Uterus (tissue), 4 donors: Measurements from ENCODE around the gene TMEM131L. TPM values are rescaled to one million over a fixed set of nuclear protein-coding genes. Genes with fewer than 3 reads are reported as not detected.

Experiments
- DNase-seq, 2 donors: peaks; one replicate each; pipeline ENCODE4 v3.0.0-alpha.2; 2019 to 2020
- H3K27ac ChIP-seq, 2 donors: fragments of 200-600 bp; sonication (generic); 1 replicate in 1 of 2; 2 replicates in 1 of 2; pipeline ENCODE4 v1.5.1; 2016 to 2018
- H3K27me3 ChIP-seq, 2 donors: fragments of 200-600 bp; sonication (generic); one replicate each; pipeline ENCODE4 v1.5.1; 2018 to 2019; ENCODE audit warnings: control low read depth in 1 of 2
- H3K36me3 ChIP-seq, 2 donors: fragments of 200-600 bp; sonication (generic); one replicate each; pipeline ENCODE4 v1.5.1; 2019; ENCODE audit warnings: control low read depth in 1 of 2
- H3K4me1 ChIP-seq, 2 donors: fragments of 200-600 bp; sonication (generic); one replicate each; pipeline ENCODE4 v1.5.1; 2018 to 2019; ENCODE audit warnings: control low read depth in 1 of 2
- H3K4me3 ChIP-seq, 2 donors: fragments of 200-600 bp; sonication (generic); 1 replicate in 1 of 2; 2 replicates in 1 of 2; pipeline ENCODE4 v1.5.1; 2018 to 2019; ENCODE audit warnings: mild to moderate bottlenecking in 1 of 2
- H3K9me3 ChIP-seq, 2 donors: fragments of 200-600 bp; sonication (generic); one replicate each; pipeline ENCODE4 v1.5.1; 2019; ENCODE audit warnings: control low read depth in 1 of 2
- CTCF ChIP-seq, 4 experiments: fragments of 200-600 bp in 2 of 4; fragments of 450-650 bp in 2 of 4; sonication (generic) in 2 of 4; IDR thresholded peaks; one replicate each; pipeline ENCODE4 v1.5.1; 2016 to 2019; ENCODE audit warnings: antibody characterized with exemption in 4 of 4, mild to moderate bottlenecking in 2 of 4, moderate library complexity in 1 of 4
- POLR2A ChIP-seq, 2 donors: fragments of 450-650 bp; IDR thresholded peaks; one replicate each; pipeline ENCODE4 v1.6.1; 2016; ENCODE audit warnings: antibody characterized with exemption in 2 of 2, mild to moderate bottlenecking in 1 of 2, moderate library complexity in 1 of 2
- intact Hi-C: fragments of 100-400 bp; cut with DNase I; formaldehyde crosslinking; loops from one replicate; pipeline ENCODE4 v1.15.1; 2023; ENCODE audit warnings: low total_unique reads
- total RNA-seq, 4 donors: library from RNA; depleted of rRNA in 3 of 4; stranded (reverse); fragments of >200 nt in 3 of 4; gene quantifications; one replicate each; pipeline versions ENCODE4 v1.1.0 to v1.2.4, GENCODE V29; 2014 to 2023
- donor health status: DM: yes; HTN: yes; CAD: no.

The TMEM131L gene
- total RNA-seq, 4 donors from 2014 or later, result 2.4 to 49.6 (median 18.0) TPM

GRCh38 chr4:153428941-153429475 is 37.2 kb upstream of the TMEM131L start:
- no peaks in the 10 kb centered on the region for H3K9me3 ChIP-seq
- no peak overlapping the region for H3K4me3 ChIP-seq
- no peaks in the 10 kb centered on the region for H3K27me3 ChIP-seq
- H3K36me3 ChIP-seq, result no peaks in the 10 kb centered on the region
- peak in 1 of 2 donors; percentile 33 for DNase-seq
- intact Hi-C loops, result no loop called here
- TF ChIP-seq POLR2A (IDR thresholded peaks at IDR 0.05), result no peak
- no peak for TF ChIP-seq CTCF (IDR thresholded peaks at IDR 0.05)
- H3K27ac ChIP-seq, result peak overlapping the region; percentile 41 to 68
- no peaks in the 10 kb centered on the region for H3K4me1 ChIP-seq

DNA sequence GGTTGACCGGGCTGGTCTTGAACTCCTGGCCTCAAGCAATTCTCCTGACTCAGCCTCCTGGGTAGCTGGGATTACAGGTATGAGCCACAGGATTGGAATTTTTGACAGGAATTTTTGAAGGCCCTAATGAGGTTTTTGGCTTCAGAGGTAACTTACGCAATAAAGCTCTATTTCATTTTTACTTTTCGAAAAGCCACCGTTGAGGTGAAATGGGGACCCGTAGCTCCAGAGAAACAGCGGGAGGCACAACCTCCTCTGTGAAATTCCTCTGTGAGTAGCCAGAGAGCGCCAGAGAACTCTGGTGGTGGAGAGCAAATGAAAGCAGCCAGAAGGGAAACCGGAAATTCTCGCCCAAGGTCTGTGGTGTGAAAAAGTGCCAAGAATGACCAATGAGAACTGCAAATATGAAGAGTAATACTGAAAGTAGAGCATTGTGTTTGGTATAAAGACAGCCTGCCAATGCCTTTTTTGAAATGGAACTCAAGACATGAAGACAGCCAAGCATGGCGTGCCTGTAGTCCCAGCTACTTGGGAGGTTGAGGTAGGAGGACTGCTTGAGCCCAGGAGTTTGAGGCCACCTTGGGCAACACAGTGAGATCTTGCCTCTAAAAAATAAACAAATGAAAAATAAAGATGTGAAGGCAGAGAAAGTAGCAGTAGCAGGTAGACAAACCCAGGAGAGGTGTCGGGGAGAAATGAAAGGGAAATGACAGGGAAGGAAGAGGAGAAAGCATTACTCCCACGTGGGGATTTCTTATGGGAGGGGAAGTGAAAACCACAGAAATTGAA is 33.0 kb upstream of the TMEM131L start:
- H3K36me3 ChIP-seq, result no peaks in the 10 kb centered on the region
- TF ChIP-seq CTCF (IDR thresholded peaks at IDR 0.05) (peak; percentile 36 to 52 (median 42)), POLR2A (IDR thresholded peaks at IDR 0.05) (no peak)
- intact Hi-C loops, result loop anchor here (10.0 kb wide), 1 partner anchor 142 kb away; no protein-coding TSS in a partner anchor
- H3K4me3 ChIP-seq, result no peak overlapping the region
- H3K9me3 ChIP-seq, result no peaks in the 10 kb centered on the region
- no peaks in the 10 kb centered on the region for H3K27me3 ChIP-seq
- H3K4me1 ChIP-seq, result no peaks in the 10 kb centered on the region
- peak; percentile 49 to 57 for DNase-seq
- H3K27ac ChIP-seq, result peak overlapping the region; percentile 30 to 31

DNA sequence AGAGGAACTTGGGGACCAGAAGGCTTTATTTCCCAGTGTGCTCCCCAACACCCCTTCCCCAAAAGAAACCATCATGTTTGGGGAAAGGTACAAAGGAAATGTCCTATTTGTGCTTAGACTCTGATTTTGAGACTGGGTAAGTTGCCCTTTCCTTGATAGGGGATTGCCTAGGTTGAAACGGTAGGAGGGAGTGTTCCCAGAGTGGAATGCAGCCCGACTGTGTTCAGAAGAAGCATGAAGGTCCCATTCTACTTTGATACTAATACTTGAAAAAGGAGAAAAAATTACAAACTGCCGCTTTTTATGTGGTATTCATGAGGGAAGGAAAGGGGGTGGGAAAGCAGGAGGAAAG is 32.4 kb upstream of the TMEM131L start:
- Histone ChIP-seq H3K4me3 (no peak overlapping the region), H3K36me3 (no peaks in the 10 kb centered on the region), H3K27ac (peak overlapping the region in 1 of 2 donors; percentile 30), H3K27me3 (no peaks in the 10 kb centered on the region), H3K9me3 (no peaks in the 10 kb centered on the region), H3K4me1 (no peaks in the 10 kb centered on the region)
- no peak for DNase-seq
- no peak for TF ChIP-seq CTCF (IDR thresholded peaks at IDR 0.05)
- no peak for TF ChIP-seq POLR2A (IDR thresholded peaks at IDR 0.05)
- intact Hi-C loops, result loop anchor here (10.0 kb wide), 1 partner anchor 141 kb away; no protein-coding TSS in a partner anchor

DNA sequence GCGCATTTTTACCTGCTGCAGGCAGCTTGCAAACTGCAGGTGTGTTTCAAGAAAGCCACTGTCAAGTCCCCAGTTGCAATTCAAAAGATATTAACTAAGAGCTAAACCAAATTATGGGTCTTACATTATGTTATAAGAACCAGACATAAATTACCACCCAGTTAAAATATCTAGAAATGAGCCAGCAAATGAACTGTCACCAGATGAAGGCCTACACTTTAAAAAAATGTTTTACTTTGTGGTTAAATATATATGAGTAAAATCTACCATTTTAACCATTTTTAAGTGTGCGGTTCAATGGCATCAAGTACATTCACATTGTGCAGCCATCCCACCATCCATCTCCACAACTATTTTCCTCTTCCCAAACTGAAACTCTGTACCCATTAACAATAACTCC is 32.0 kb upstream of the TMEM131L start:
- Histone ChIP-seq H3K36me3 (no peaks in the 10 kb centered on the region), H3K9me3 (no peaks in the 10 kb centered on the region), H3K4me3 (no peak overlapping the region), H3K27ac (no peak overlapping the region), H3K4me1 (no peaks in the 10 kb centered on the region), H3K27me3 (no peaks in the 10 kb centered on the region)
- TF ChIP-seq CTCF (IDR thresholded peaks at IDR 0.05), result no peak
- no peak for TF ChIP-seq POLR2A (IDR thresholded peaks at IDR 0.05)
- no peak for DNase-seq
- intact Hi-C loops, result loop anchor here (10.0 kb wide), 1 partner anchor 141 kb away; no protein-coding TSS in a partner anchor
